ENCODE results near the gene SFSWAP.
"Not testable (repeated sequence)": the region's sequence is repeated elsewhere in the genome, so short reads cannot be mapped to it uniquely, and the experiment has no call there.

The SFSWAP gene

DNA sequence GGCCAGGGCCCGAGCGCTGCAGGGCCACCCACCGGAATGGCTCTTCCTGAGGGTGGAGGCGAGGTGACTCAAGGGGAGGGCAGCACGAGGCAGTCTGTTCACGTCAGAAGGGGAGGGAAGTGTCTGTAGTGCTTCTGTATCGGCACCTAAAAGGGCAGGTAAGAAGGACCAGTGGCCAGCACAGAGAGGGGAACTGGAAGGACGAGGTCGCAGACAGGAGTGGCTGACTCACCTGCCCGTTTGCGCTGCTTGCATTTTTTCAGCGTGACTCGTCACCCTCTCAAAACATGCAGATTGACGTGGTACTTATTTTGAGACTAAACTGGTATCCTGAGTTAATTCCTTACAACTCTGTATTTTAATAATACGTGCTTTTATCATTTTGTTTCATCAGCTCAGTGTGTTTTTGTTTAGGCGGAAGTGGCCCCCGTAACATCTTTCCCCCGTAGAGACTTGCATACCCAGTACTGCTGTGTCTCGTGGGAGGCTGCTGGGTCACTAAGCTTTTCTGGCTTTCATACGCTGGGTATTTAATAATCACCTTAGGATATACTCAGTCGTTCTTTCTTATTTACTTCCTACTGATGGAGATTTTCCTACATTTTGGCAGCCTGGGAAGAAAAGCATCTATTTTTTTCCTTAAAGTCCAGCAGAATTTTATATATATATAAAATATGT, 26.4 kb downstream of the SFSWAP start:
- DNase-seq, result no peak

DNA sequence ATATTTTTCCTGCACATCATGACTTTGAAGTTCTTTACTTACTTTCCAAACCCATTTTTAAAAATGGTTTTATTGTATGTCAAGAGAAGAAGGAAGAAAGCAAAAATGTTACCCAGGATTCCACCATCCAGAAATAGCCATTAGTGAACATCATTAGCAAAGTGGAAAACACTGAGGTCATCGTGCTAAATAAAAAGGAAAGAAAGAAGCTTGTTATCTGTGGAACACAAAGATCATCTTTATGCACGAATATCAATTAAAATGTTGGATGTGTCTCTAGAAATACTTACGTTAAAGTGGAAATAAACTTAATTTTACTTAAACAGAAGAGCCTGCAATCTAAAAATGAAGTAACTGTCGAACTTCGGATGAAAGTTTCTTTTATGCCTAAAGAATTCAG, 27.3 kb downstream of the SFSWAP start:
- DNase-seq, result no peak

DNA sequence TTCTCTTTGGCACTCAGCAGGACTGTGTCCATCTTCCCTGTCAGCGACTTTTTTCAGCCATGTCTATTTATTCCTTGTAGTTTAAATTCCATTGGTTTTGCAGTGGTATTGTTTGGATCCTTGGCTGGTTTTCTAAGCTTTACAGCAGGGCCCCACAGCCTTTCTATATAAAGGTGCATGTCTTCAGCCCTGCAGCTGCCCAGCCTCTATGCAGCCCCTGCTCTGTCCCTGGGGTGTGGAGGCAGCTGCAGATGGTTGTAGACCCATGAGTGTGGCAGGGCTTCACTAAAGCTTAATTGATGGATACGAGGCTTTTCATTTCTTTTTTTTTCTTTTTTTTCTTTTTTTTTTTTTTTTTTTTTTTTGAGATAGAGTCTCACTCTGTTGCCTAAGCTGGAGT, 29.7 kb downstream of the SFSWAP start:
- DNase-seq, result no peak

DNA sequence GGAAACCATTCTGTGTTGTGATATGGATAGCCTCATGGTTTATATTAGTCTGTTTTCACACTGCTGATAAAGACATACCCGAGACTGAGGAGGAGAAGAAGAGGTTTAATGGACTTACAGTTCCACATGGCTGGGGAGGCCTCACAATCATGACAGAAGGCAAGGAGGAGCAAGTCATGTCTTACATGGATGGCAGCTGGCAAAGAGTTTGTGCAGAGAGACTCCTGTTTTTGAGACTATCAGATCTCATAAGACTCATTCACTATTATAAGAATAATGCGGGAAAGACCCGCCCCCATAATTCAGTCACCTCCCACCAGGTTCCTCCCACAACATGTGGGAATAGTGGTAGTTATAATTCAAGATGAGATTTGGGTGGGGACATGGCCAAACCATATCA, 31.9 kb downstream of the SFSWAP start:
- not testable (repeated sequence) for DNase-seq

DNA sequence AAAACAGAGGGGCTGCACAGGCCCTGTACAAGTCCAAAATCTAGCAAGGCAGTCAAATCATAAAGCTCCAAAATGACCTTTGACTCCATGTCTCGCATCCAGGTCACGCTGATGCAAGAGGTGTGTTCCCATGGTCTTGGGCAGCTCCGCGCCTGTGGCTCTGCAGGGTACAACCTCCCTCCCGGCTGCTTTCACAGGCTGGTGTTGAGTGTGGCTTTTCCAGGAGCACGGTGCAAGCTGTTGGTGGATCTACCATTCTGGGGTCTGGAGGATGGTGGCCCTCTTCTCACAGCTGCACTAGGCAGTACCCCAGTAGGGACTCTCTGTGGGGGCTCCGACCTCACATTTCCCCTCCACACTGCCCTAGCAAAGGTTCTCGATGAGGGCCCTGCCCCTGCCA, 32.5 kb downstream of the SFSWAP start:
- DNase-seq, result not testable (repeated sequence)

DNA sequence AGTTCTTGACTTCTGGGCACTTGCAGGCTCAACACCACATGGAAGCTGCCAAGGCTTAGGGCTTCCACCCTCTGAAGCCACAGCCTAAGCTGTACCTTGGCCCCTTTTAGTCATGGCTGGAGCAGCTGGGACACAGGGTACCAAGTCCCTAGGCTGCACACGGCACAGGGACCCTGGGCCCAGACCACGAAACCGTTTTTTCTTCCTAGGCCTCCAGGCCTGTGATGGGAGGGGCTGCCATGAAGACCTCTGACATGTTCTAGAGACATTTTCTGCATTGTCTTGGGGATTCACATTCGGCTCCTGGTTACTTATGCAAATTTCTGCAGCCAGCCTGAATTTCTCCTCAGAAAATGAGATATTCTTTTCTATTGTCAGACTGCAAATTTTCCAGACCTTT, 33.0 kb downstream of the SFSWAP start:
- not testable (repeated sequence) for DNase-seq

DNA sequence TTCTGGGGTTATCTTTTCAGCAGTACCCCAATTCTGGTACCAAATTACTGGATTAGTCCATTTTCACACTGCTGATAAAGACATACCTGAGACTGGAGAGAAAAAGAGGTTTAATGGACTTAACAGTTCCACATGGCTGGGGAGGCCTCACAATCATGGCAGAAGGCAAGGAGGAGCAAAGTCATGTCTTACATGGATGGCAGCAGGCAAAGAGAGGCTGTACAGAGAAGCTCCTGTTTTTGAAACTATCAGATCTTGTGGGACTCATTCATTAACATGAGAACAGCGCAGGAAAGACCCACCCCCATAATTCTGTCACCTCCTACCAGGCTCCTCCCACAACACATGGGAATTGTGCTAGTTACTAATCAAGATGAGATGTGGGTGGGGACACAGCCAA, 33.8 kb downstream of the SFSWAP start:
- DNase-seq, result not testable (repeated sequence)

DNA sequence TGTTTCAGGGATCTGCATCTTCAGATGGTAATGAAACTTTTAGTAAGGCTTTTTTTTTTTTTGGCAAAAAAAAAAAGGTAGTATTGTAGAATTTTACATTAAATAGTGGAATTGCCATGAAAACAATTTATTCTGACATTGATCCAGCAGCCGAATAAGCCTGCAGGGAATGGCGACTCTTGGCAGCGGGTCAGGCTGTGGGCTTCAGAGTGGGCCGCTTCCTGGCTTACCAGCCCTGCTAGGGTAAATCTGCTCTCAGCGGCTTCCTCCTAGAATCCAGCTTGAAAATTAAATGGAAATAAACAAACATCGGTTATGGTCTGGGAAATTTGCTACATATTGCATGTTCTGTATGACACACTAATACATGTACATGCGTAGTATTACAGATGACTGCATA, 34.8 kb downstream of the SFSWAP start:
- DNase-seq, result no peak

DNA sequence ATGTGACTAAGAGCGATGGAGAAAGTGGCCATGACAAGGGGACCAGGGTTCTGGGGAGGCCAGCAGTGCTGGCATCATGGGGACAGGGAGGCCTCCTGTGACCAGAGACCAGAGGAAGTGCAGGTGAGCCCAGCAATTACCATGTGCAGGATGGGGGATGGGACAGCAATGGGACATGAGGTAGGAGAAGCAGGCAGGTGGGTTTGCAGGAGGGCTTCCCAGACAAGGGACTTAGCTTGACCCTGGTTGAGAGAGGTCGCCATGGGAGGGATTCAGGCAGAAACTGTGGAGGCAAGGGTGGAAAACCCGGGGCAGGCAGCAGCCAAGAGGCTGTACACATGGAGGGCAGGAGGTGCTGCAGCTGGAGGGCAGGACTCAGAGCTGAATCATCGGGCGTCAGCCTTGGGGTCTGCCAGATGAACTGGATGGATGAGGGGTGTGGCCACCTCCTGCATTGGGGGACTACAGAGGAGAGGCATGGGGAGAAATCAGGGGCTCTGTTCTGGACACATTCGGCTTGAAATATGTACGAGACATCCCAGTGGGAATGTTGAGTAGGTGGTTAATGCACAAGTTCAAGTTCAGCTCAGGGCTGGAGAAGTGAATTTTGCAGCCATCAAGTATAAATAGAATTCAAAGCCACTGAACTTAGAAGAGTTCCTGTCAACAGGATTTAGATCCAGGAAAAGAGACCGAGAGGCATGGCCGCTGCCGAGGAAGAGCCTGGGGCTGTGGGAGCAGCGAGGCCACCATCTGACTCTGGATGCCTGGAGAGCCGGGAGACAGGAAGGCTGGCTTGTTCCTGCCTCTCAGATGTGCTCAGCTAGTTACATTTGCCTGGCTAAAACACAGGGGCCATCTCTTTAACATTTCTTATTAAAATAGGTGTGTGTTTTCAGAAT, 36.6 kb downstream of the SFSWAP start:
- no peak for DNase-seq

DNA sequence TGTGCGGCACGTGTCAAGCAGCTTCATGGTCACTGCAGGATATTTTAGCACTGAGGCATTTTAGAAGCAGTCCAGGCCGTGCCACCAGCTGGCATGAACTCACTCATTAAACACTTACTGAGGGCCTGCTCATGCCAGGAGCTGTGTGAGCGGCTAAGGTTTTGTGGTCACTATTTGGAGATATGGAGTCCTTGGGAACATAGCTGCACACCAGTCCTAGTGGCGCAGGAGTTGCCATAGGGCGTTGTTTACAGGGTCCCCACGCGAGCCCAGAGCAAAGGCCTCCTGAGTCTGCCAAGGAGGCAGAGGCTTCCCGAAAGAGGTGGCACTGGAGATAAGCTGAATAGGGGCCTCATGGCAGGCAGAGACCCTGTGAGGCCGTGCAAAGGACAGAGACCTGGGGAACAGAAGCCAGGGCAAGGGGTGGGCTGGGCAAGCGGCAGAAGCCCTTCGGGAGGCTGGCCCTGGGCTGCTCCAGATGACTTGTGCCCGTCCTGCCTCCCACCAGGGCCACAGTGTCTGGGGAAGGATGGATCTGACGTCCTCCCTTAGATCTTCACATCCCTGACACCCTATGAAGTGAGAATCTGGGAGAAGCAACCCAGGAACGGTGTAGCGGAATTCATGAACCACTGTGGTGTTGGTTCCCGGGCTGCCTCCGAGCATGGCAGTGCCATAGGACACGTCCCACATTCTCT, 38.9 kb downstream of the SFSWAP start:
- no peak for DNase-seq

DNA sequence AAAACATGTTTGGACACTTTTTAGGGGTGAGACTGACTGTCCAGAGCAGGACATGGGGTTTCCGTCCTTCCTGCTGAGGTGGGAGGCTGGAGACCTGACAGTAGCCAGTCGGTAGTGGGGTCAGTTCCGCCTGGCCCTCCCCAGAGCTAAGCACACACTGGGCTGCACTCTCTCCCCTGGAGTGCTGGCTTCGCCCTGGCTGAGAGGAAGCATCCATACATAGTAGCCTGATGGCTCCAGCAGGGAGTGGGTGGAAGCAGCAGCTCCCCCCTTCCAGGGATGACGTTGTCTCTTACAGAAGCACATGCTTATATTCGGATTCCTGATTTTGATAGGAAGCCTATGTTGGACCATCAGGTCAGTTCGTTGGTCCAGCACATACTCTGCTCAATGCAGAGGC, 40.4 kb downstream of the SFSWAP start:
- no peak for DNase-seq

DNA sequence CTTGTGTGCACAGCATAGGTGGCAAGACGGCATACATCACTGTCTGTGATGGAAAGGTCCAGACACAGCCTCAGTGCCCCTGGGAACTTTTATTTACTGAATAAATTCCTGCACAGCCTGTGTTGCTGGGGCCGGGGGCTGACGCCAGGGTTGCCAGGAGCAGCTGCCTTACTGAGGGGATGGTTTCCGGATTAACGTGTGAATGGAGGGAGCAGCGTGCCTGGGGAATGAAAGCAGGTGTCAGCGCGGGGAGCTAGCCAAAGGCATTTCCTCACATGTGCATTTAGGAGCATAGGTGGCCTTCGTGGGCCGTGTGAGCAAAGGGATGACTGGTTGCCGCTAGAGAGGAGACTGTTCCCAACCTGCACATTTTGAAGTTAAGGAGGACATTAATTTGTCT, 41.6 kb downstream of the SFSWAP start:
- no peak for DNase-seq

DNA sequence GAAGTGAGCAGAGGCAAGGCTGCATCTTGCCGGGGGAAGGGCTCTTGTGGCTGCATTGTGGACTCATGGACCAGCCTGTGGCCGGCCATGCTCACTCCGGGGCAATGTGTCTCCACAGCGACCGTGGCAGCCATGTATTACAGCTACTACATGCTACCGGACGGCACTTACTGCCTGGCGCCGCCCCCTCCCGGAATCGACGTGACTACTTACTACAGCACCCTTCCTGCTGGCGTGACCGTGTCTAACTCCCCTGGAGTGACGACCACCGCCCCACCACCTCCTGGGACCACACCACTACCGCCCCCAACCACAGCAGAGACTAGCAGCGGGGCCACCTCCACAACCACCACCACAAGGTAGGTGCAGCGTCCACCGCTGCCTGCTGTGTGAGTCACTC, 42.1 kb downstream of the SFSWAP start:
- no peak for DNase-seq

DNA sequence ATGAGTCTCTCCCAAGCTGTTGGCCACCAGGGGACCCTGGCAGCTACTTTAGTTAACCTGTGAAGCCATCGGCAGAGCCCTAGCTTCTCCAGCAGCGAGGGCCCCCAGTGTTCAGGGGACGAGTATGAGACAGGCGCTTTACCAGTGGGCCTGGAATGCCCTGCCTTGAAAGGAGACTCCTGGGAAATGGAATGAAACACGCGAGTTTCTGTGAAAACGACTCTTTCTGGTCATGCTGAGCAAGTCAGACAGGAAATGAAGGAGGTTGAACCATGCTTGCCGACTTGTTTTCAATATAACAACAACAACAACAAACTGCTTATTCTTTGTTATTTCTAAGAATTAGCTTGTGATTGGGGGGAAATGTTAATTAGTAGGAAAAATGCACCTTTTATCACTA, 42.9 kb downstream of the SFSWAP start:
- no peak for DNase-seq

DNA sequence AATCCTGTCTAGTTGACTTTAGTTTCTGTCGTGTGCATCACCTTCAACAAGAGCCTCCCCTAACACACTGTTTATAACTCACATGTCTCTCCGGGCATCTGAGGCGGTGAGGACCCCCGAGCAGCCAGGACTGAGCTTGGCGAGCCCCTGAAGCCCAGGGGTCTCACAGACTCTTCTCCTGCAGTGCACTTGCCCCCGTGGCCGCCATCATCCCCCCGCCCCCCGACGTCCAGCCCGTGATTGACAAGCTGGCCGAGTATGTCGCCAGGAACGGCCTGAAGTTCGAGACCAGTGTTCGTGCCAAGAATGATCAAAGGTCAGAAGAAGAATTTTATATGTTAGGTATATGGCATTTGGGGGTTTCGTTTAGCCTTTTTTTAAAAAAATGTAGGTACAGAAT, 43.3 kb downstream of the SFSWAP start:
- DNase-seq, result no peak

DNA sequence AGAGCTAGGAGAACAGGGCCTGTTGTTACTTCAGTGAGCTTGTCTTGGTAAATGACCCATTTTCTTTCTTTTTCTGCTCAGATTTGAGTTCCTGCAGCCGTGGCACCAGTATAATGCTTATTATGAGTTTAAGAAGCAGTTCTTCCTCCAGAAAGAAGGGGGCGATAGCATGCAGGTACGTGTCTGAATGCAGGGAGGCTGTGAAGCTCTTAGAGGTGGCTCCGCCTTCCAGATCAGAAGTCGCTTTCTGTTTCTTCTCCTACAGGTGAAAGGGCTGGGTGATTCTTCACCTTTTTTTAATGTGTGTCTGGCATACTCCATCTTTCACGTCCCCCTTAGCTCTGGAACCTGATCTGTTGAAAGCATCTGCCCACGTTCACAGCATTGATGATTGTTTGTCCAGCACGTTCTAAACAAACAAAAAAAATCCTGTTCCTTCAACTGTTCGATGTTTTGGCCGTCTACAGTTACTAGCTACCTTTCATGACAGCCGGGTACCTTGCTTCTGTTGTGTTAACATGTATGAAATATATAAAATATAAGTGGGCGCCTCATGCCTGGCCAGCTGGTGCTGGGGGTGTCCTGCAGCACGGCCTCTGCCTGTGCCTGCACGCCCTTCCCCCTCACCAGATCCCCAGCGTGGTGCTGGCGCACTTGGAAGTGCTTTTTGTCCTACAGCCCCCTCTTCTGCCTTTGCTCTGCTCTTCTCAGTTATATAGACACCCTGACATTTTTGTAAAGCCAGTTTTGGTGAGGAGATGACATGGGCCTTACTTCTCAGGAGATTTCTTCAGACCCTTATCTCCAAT, 44.6 kb downstream of the SFSWAP start:
- DNase-seq, result peak; percentile 23 to 33

DNA sequence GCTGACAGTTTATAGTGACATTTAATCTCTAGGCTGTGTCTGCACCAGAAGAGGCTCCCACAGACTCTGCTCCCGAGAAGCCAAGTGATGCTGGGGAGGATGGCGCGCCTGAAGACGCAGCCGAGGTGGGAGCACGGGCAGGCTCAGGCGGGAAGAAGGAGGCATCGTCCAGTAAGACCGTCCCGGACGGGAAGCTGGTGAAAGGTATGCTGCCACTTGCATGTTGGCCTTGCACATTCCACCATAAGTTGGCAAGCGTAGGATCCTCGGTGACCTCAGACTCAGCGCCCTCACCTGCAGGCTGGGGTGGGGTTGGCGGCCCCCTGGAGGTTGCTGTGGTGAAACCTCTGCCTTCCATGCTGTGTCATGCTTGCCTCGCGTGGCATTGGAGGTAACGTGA, 45.6 kb downstream of the SFSWAP start:
- no peak for DNase-seq

DNA sequence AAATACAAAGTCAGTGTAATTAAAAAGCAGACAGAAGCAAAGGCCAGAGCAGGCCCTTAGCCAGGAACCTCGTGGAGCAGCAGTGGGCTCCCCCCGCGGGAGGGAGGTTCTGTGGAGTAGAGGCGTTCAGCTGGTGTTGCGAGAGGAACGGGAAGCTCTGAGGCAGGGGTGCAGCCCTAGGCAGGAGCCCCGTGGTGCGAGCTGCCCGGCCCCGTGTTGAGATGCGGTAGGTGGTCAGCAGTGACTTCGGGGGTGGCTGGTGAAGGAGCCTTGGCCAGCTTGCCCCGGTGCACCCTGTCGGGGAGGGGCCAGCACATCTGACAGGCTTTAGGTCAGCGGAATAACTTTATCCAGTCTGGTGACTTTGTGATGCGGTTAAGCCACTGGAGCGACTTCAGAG, 46.2 kb downstream of the SFSWAP start:
- no peak for DNase-seq

DNA sequence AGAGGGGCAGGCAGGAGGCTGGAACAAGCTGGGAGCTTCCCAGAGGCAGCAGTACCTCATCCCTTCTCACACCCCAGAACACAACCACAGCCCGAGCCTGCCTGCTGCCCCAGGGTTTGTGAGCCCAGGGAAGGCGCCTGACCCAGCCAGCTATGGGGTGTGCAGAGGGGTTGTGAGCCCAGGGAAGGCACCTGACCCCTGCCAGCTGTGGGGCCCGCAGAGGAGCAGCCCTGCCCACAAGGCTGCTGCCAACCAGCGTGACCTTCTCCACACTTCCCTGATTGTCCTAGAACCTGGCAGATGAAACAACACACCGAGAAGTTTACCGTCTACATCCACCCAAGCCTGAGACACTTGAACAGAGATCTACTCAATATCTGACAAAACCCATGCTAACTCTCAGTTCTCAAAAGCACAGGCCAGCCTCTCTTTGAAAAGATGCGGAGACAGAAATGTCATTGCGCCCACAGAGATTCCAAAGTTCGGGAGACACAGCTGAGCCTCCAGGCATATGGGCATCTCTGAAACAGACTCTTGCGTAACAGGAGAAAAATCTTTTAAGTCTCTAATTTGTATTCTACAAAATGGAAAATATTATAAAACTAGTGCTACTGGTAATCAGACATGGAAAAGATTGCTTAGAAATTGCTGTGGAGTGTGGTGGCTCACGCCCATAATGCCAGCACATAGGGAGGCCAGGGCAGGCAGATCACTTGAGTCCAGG, 47.3 kb downstream of the SFSWAP start:
- DNase-seq, result no peak

DNA sequence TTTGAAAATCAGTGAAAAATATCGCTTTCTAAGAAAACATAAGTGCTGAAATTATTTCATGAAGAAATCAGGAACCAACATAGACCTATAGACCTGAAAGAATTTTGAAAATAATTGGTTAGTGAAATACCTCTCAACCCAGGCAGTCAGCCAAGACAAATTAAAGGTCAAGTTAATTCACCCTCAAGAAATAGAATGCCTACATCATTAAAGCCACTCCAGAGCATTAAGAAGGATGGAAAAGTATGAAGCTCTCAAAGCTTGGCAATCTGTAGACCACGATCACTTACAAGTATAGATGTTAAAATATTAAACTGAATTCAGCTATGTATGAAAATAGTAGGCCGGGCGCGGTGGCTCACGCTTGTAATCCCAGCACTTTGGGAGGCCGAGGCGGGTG, 48.3 kb downstream of the SFSWAP start:
- DNase-seq, result no peak

DNA sequence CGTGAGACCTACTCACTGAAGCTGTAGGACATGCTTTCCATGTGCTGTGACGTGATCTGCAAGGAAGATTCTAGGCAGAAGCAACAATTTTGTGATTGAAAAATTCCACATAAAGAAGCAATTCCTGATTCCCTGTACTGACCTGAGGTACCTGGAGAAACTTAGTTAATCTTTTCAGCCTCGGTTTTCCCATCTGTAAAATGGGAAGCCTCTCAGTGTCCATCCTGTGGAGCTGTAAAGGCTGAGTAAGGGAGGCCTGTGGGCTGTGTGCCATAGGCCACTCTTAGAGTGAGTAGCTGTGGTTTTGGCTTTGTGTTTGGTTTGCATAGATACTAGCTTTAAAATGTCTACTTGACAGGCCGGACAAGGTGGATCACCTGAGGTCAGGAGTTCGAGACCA, 50.7 kb downstream of the SFSWAP start:
- no peak for DNase-seq

DNA sequence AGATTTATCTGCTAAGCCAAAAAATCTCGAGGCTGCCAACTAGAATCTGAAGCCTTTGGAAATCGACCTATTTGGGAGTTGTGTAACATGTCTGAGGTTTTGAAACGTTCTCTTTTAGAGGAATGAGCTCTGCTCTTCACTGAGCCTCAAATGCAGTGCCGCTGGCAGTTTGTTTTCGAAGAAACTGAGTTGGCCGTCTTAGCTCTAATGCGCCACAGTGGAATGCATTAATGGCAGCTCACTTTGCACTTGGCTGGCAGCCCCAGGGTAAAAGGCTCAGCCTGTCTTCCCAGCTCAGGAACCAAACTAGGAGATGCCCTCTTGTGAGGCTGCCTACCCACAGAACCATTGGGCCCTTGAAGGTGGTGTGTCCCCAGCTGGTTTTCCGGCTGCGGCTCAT, 53.8 kb downstream of the SFSWAP start:
- DNase-seq, result no peak

Data from activated CD4-positive, alpha-beta T cell treated with anti-CD3 and anti-CD28 coated beads, Interleukin-2, amount 50 U/mL, for 48 hours (primary cell).